Measurements from ENCODE around the gene CNOT6L.

DNA sequence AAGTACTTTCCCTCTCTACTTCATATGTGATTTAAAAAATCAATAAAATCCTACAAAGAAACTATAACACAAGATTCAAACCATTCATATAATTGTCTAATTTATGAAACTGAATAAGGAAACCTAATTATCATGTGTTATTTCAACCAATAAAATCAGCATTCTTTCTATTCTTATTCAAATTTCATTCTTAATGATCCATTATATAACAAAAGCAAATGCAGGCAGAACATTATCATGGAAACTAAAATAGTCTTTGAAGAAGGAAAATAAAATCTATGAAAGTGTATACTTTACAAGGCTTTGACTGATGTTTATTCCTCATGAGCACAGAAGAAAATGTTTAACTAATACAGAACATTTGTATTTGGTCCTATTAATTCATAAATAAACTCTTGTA lies 47.6 kb downstream of the CNOT6L start:
- TF ChIP-seq, protein P1, sequence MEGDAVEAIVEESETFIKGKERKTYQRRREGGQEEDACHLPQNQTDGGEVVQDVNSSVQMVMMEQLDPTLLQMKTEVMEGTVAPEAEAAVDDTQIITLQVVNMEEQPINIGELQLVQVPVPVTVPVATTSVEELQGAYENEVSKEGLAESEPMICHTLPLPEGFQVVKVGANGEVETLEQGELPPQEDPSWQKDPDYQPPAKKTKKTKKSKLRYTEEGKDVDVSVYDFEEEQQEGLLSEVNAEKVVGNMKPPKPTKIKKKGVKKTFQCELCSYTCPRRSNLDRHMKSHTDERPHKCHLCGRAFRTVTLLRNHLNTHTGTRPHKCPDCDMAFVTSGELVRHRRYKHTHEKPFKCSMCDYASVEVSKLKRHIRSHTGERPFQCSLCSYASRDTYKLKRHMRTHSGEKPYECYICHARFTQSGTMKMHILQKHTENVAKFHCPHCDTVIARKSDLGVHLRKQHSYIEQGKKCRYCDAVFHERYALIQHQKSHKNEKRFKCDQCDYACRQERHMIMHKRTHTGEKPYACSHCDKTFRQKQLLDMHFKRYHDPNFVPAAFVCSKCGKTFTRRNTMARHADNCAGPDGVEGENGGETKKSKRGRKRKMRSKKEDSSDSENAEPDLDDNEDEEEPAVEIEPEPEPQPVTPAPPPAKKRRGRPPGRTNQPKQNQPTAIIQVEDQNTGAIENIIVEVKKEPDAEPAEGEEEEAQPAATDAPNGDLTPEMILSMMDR (IDR thresholded peaks at IDR 0.05 in 4 of 5, conservative IDR thresholded peaks at IDR 0.05 in 1 of 5), result no peak
- no peak for TF ChIP-seq POLR2A (IDR thresholded peaks at IDR 0.05)
